ENCODE measurements around the gene ZNF160.

GRCh38 chr19:53131727-53132126 lies 28.5 kb upstream of the ZNF160 start:
- TF ChIP-seq CTCF (IDR thresholded peaks at IDR 0.05; ENCODE audit: low read length): no peak
- no peak for TF ChIP-seq EZH2 (optimal IDR thresholded peaks at IDR 0.05; ENCODE audit: low read depth, low read length)
- TF ChIP-seq EZH2phosphoT487 (IDR thresholded peaks at IDR 0.05; ENCODE audit: low read length): no peak
